Skeletal muscle satellite cell (primary cell): ENCODE data around the gene NCKAP5.

ENCODE experiments used
- H3K27me3 ChIP-seq: 2 replicates; pipeline ENCODE4 v1.7.0; 2013; ENCODE audit warnings: low read length; ENCODE audit not compliant: control insufficient read depth, insufficient read depth
- H3K36me3 ChIP-seq: 2 replicates; pipeline ENCODE4 v1.7.0; 2013; ENCODE audit warnings: mild to moderate bottlenecking, control low read depth, low read length; ENCODE audit not compliant: insufficient read depth
- H3K4me1 ChIP-seq: 2 replicates; pipeline ENCODE4 v1.7.0; 2013; ENCODE audit warnings: low read length; ENCODE audit not compliant: control insufficient read depth, insufficient read depth
- H3K4me2 ChIP-seq: 2 replicates; pipeline ENCODE4 v1.7.0; 2013; ENCODE audit warnings: mild to moderate bottlenecking, low read length
- H3K4me3 ChIP-seq: 2 replicates; pipeline ENCODE4 v1.7.0; 2013; ENCODE audit warnings: low read length
- H3K9ac ChIP-seq: 2 replicates; pipeline ENCODE4 v1.7.0; 2013; ENCODE audit warnings: mild to moderate bottlenecking, low read depth, low read length, moderate library complexity
- H3K9me3 ChIP-seq: replicated peaks from 2 replicates; pipeline ENCODE4 v1.7.0; 2013; ENCODE audit warnings: mild to moderate bottlenecking, control low read depth, low read length

NCKAP5 gene

GRCh38 chr2:133316557-133316956 is 251.7 kb downstream of the NCKAP5 start:
- Histone ChIP-seq H3K36me3 (no peaks in the 10 kb centered on the region), H3K4me2 (no peak overlapping the region), H3K9me3 (no peaks in the 10 kb centered on the region), H3K4me1 (no peaks in the 10 kb centered on the region), H3K27me3 (no peaks in the 10 kb centered on the region), H3K4me3 (no peak overlapping the region), H3K9ac (no peak overlapping the region)

GRCh38 chr2:133315280-133315679 is 253.0 kb downstream of the NCKAP5 start:
- no peak overlapping the region for H3K9ac ChIP-seq
- H3K27me3 ChIP-seq = no peaks in the 10 kb centered on the region
- H3K9me3 ChIP-seq = no peaks in the 10 kb centered on the region
- H3K4me2 ChIP-seq = no peak overlapping the region
- H3K36me3 ChIP-seq = no peaks in the 10 kb centered on the region
- no peak overlapping the region for H3K4me3 ChIP-seq
- no peaks in the 10 kb centered on the region for H3K4me1 ChIP-seq

GRCh38 chr2:133314795-133315194 is 253.5 kb downstream of the NCKAP5 start:
- Histone ChIP-seq H3K9ac (no peak overlapping the region), H3K4me1 (no peaks in the 10 kb centered on the region), H3K36me3 (no peaks in the 10 kb centered on the region), H3K4me2 (no peak overlapping the region), H3K9me3 (no peaks in the 10 kb centered on the region), H3K4me3 (no peak overlapping the region), H3K27me3 (no peaks in the 10 kb centered on the region)

GRCh38 chr2:133312038-133312729 is 256.1 kb downstream of the NCKAP5 start:
- H3K4me1 ChIP-seq = no peaks in the 10 kb centered on the region
- no peaks in the 10 kb centered on the region for H3K36me3 ChIP-seq
- H3K27me3 ChIP-seq = no peaks in the 10 kb centered on the region
- no peak overlapping the region for H3K4me3 ChIP-seq
- H3K9ac ChIP-seq = no peak overlapping the region
- H3K4me2 ChIP-seq = no peak overlapping the region
- H3K9me3 ChIP-seq = no peaks in the 10 kb centered on the region

- Histone ChIP-seq H3K4me2 (no peak overlapping the region), H3K4me3 (no peak overlapping the region), H3K9ac (no peak overlapping the region), H3K27me3 (no peaks in the 10 kb centered on the region), H3K9me3 (no peaks in the 10 kb centered on the region), H3K4me1 (peaks cover 11% of the 10 kb centered on the region), H3K36me3 (no peaks in the 10 kb centered on the region)
These were observed 262.0 kb downstream of the NCKAP5 start for GRCh38 chr2:133306236-133306635.

- Histone ChIP-seq H3K4me1 (peaks cover 11% of the 10 kb centered on the region), H3K4me3 (no peak overlapping the region), H3K4me2 (no peak overlapping the region), H3K36me3 (no peaks in the 10 kb centered on the region), H3K27me3 (no peaks in the 10 kb centered on the region), H3K9me3 (no peaks in the 10 kb centered on the region), H3K9ac (no peak overlapping the region)
These were observed 263.9 kb downstream of the NCKAP5 start for GRCh38 chr2:133304344-133304743.

- Histone ChIP-seq H3K27me3 (no peaks in the 10 kb centered on the region), H3K4me1 (peaks cover 11% of the 10 kb centered on the region), H3K4me3 (no peak overlapping the region), H3K9ac (no peak overlapping the region), H3K9me3 (no peaks in the 10 kb centered on the region), H3K4me2 (no peak overlapping the region), H3K36me3 (no peaks in the 10 kb centered on the region)
These were observed 265.1 kb downstream of the NCKAP5 start for GRCh38 chr2:133303150-133303549.

GRCh38 chr2:133296401-133296800 is 271.9 kb downstream of the NCKAP5 start:
- Histone ChIP-seq H3K9ac (no peak overlapping the region), H3K27me3 (no peaks in the 10 kb centered on the region), H3K4me1 (peaks cover 34% of the 10 kb centered on the region), H3K4me3 (no peak overlapping the region), H3K36me3 (no peaks in the 10 kb centered on the region), H3K9me3 (no peaks in the 10 kb centered on the region), H3K4me2 (no peak overlapping the region)

GRCh38 chr2:133293544-133294353 is 274.5 kb downstream of the NCKAP5 start:
- Histone ChIP-seq H3K36me3 (no peaks in the 10 kb centered on the region), H3K27me3 (no peaks in the 10 kb centered on the region), H3K4me3 (no peak overlapping the region), H3K4me2 (peak overlapping the region; percentile 53), H3K4me1 (peaks cover 39% of the 10 kb centered on the region), H3K9me3 (no peaks in the 10 kb centered on the region), H3K9ac (peak overlapping the region; percentile 75)

GRCh38 chr2:133292259-133292658 is 276.0 kb downstream of the NCKAP5 start:
- Histone ChIP-seq H3K36me3 (no peaks in the 10 kb centered on the region), H3K4me2 (no peak overlapping the region), H3K9me3 (no peaks in the 10 kb centered on the region), H3K4me1 (peaks cover 49% of the 10 kb centered on the region), H3K4me3 (no peak overlapping the region), H3K9ac (no peak overlapping the region), H3K27me3 (no peaks in the 10 kb centered on the region)

GRCh38 chr2:133287709-133288108 is 280.6 kb downstream of the NCKAP5 start:
- Histone ChIP-seq H3K36me3 (no peaks in the 10 kb centered on the region), H3K4me2 (peak overlapping the region; percentile 20), H3K4me3 (no peak overlapping the region), H3K9me3 (no peaks in the 10 kb centered on the region), H3K27me3 (no peaks in the 10 kb centered on the region), H3K9ac (peak overlapping the region; percentile 61), H3K4me1 (peaks cover 33% of the 10 kb centered on the region)
